GM12892 (cell line): ENCODE data around the gene WNT2.

Experiments
- POLR2A ChIP-seq: IDR thresholded peaks from 2 replicates; pipeline ENCODE4 v1.6.1; 2011; ENCODE audit warnings: low read depth, low read length, control low read depth
- POLR2AphosphoS5 ChIP-seq: IDR thresholded peaks from 2 replicates; pipeline ENCODE4 v1.6.1; 2011; ENCODE audit warnings: low read depth, low read length, control low read depth
- TAF1 ChIP-seq: IDR thresholded peaks from 2 replicates; pipeline ENCODE4 v1.6.1; 2011; ENCODE audit warnings: low read depth, mild to moderate bottlenecking, control low read depth, low read length, borderline replicate concordance

DNA sequence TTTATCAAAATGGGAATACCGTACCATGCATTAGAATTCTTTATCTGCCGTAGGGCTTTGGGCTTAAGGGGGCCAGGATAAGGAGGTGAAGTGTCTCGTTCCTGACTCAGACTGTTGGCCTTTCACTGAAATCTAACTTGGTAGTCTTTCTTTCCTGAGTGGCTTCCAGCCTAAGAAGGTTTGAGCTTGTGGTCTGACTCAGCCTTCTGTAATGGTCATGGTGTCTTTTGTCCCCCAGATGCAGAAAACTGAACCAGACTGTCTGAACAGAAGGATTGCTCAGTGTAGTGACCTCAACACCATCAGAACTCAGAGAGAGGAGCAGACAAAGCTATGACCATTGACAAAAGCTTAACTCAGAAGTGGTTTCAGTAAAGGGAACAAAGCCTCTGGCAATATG lies 39.5 kb downstream of the WNT2 start:
- TF ChIP-seq POLR2AphosphoS5 (no peak), POLR2A (no peak), TAF1 (no peak)
